HL-60 (cell line): Measurements from ENCODE around the gene MAN1A2.

Source experiments
- DNase-seq, 2 experiments: peaks; one replicate each; pipeline ENCODE4 v3.0.0-alpha.2; 2010 to 2020; ENCODE audit warnings: low read depth in 1 of 2, low spot score in 1 of 2
- H3K27ac ChIP-seq: fragments of 250-450 bp; sonication (Bioruptor Pico); replicated peaks from 2 replicates; pipeline ENCODE4 v1.5.1; 2020; ENCODE audit warnings: mild to moderate bottlenecking, moderate library complexity
- H3K27me3 ChIP-seq: fragments of 250-450 bp; sonication (Bioruptor Pico); 2 replicates; pipeline ENCODE4 v1.5.1; 2021; ENCODE audit warnings: mild to moderate bottlenecking, moderate library complexity; ENCODE audit not compliant: insufficient read depth, poor library complexity, severe bottlenecking
- H3K4me3 ChIP-seq: replicated peaks from 2 replicates; pipeline ENCODE4 v1.5.1; 2011; ENCODE audit warnings: mild to moderate bottlenecking, control low read depth, low read length; ENCODE audit not compliant: insufficient read depth
- GABPA ChIP-seq: IDR thresholded peaks from 2 replicates; pipeline ENCODE4 v1.6.1; 2012; ENCODE audit warnings: low read depth
- POLR2AphosphoS5 ChIP-seq: IDR thresholded peaks from 2 replicates; pipeline ENCODE4 v1.6.1; 2012; ENCODE audit warnings: low read depth
- SPI1 ChIP-seq: IDR thresholded peaks from 2 replicates; pipeline ENCODE4 v1.6.1; 2012; ENCODE audit warnings: low read depth, mild to moderate bottlenecking, borderline replicate concordance
- TF ChIP-seq, protein P1 (sequence below): IDR thresholded peaks from one replicate; pipeline ENCODE4 v1.5.1; 2011; ENCODE audit warnings: low read length, control low read depth, inconsistent platforms; ENCODE audit not compliant: insufficient read depth
- TF ChIP-seq, protein P2 (sequence below): IDR thresholded peaks from 2 replicates; pipeline ENCODE4 v1.6.1; 2012; ENCODE audit warnings: low read depth; ENCODE audit not compliant: insufficient replicate concordance

The MAN1A2 gene

GRCh38 chr1:117327011-117327410 is 40.2 kb upstream of the MAN1A2 start:
- TF ChIP-seq POLR2AphosphoS5 (no peak), GABPA (no peak), SPI1 (no peak)
- TF ChIP-seq, protein P1, sequence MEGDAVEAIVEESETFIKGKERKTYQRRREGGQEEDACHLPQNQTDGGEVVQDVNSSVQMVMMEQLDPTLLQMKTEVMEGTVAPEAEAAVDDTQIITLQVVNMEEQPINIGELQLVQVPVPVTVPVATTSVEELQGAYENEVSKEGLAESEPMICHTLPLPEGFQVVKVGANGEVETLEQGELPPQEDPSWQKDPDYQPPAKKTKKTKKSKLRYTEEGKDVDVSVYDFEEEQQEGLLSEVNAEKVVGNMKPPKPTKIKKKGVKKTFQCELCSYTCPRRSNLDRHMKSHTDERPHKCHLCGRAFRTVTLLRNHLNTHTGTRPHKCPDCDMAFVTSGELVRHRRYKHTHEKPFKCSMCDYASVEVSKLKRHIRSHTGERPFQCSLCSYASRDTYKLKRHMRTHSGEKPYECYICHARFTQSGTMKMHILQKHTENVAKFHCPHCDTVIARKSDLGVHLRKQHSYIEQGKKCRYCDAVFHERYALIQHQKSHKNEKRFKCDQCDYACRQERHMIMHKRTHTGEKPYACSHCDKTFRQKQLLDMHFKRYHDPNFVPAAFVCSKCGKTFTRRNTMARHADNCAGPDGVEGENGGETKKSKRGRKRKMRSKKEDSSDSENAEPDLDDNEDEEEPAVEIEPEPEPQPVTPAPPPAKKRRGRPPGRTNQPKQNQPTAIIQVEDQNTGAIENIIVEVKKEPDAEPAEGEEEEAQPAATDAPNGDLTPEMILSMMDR: no peak
- TF ChIP-seq, protein P2, sequence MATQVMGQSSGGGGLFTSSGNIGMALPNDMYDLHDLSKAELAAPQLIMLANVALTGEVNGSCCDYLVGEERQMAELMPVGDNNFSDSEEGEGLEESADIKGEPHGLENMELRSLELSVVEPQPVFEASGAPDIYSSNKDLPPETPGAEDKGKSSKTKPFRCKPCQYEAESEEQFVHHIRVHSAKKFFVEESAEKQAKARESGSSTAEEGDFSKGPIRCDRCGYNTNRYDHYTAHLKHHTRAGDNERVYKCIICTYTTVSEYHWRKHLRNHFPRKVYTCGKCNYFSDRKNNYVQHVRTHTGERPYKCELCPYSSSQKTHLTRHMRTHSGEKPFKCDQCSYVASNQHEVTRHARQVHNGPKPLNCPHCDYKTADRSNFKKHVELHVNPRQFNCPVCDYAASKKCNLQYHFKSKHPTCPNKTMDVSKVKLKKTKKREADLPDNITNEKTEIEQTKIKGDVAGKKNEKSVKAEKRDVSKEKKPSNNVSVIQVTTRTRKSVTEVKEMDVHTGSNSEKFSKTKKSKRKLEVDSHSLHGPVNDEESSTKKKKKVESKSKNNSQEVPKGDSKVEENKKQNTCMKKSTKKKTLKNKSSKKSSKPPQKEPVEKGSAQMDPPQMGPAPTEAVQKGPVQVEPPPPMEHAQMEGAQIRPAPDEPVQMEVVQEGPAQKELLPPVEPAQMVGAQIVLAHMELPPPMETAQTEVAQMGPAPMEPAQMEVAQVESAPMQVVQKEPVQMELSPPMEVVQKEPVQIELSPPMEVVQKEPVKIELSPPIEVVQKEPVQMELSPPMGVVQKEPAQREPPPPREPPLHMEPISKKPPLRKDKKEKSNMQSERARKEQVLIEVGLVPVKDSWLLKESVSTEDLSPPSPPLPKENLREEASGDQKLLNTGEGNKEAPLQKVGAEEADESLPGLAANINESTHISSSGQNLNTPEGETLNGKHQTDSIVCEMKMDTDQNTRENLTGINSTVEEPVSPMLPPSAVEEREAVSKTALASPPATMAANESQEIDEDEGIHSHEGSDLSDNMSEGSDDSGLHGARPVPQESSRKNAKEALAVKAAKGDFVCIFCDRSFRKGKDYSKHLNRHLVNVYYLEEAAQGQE: no peak
- Histone ChIP-seq H3K27ac (no peak overlapping the region), H3K27me3 (peaks cover 2% of the 10 kb centered on the region), H3K4me3 (no peak overlapping the region)
- DNase-seq: no peak

GRCh38 chr1:117335376-117336086 is 31.7 kb upstream of the MAN1A2 start:
- H3K27me3 ChIP-seq: no peaks in the 10 kb centered on the region
- no peak for DNase-seq
- TF ChIP-seq POLR2AphosphoS5: no peak
- TF ChIP-seq, protein P1: no peak
- TF ChIP-seq, protein P2: no peak
- TF ChIP-seq GABPA: no peak
- TF ChIP-seq SPI1: no peak
- H3K4me3 ChIP-seq: no peak overlapping the region
- H3K27ac ChIP-seq: no peak overlapping the region

DNA sequence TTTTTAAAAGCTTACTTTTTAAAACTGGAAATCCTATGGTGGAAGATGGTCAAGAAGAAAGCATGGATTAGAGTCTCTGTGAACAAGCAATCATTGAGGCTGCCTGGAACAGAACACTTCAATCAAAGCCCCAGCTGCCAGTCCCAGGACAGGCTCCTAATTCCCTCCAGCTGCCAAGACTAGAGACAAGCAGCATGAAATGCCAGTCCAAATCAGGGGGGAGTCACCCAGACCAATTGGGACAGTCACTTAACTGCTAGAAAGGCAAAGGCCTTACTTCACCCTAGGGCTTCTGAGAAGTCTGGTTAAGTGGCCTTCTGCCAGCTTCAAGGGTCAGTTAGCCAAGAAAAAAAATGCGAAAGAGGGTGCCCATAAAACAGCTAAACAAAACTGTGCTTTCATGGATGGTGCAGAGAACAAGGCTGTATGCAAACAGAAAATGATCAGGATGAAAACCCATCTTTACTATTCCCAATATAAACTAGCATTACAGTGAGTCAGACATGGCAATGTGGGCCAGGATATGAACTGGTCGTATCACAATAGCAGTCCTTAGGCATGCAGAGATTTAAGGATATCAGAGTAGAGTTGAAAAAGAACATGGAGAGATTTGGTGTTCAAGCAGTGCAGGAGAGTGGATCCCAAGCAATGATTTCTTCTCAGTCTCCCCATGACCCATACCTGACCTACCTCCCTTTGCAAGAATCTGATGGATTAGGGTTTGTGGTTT is 31.0 kb upstream of the MAN1A2 start:
- TF ChIP-seq, protein P1: no peak
- TF ChIP-seq GABPA (no peak), POLR2AphosphoS5 (no peak), SPI1 (no peak)
- TF ChIP-seq, protein P2: no peak
- H3K4me3 ChIP-seq: no peak overlapping the region
- H3K27ac ChIP-seq: no peak overlapping the region
- DNase-seq: no peak
- no peaks in the 10 kb centered on the region for H3K27me3 ChIP-seq
